ENCODE data around the gene NKAIN2.

- TF ChIP-seq ZNF155 (tag by site-specific recombination; IDR thresholded peaks at IDR 0.05) (no peak), PRDM1 (tag by site-specific recombination; IDR thresholded peaks at IDR 0.05) (no peak), WT1 (tag by site-specific recombination; IDR thresholded peaks at IDR 0.05) (no peak), ZNF274 (IDR thresholded peaks at IDR 0.05; ENCODE audit: low read length) (no peak), ZNF274 (tag by site-specific recombination; IDR thresholded peaks at IDR 0.05; ENCODE audit: borderline replicate concordance) (no peak), ZNF138 (tag by site-specific recombination; IDR thresholded peaks at IDR 0.05; ENCODE audit: borderline replicate concordance) (no peak), ZNF704 (tag by site-specific recombination; IDR thresholded peaks at IDR 0.05) (no peak), ZNF302 (tag by site-specific recombination; IDR thresholded peaks at IDR 0.05; ENCODE audit: low read depth) (no peak), ZNF350 (tag by site-specific recombination; IDR thresholded peaks at IDR 0.05) (no peak), ZNF48 (tag by site-specific recombination; IDR thresholded peaks at IDR 0.05) (no peak), IKZF3 (tag by site-specific recombination; IDR thresholded peaks at IDR 0.05) (no peak), SCRT1 (tag by site-specific recombination; IDR thresholded peaks at IDR 0.05; ENCODE audit: borderline replicate concordance) (no peak), ATF2 (tag by site-specific recombination; IDR thresholded peaks at IDR 0.05; ENCODE audit: low read depth) (no peak)
- TF ChIP-seq, protein P1, sequence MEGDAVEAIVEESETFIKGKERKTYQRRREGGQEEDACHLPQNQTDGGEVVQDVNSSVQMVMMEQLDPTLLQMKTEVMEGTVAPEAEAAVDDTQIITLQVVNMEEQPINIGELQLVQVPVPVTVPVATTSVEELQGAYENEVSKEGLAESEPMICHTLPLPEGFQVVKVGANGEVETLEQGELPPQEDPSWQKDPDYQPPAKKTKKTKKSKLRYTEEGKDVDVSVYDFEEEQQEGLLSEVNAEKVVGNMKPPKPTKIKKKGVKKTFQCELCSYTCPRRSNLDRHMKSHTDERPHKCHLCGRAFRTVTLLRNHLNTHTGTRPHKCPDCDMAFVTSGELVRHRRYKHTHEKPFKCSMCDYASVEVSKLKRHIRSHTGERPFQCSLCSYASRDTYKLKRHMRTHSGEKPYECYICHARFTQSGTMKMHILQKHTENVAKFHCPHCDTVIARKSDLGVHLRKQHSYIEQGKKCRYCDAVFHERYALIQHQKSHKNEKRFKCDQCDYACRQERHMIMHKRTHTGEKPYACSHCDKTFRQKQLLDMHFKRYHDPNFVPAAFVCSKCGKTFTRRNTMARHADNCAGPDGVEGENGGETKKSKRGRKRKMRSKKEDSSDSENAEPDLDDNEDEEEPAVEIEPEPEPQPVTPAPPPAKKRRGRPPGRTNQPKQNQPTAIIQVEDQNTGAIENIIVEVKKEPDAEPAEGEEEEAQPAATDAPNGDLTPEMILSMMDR (tag by site-specific recombination; IDR thresholded peaks at IDR 0.05) = no peak
These were observed 38.9 kb upstream of the NKAIN2 start for GRCh38 chr6:123764722-123765121.
